Peyer's patch (tissue), 4 donors: ENCODE measurements around the gene EHBP1L1. TPM values are rescaled to one million over a fixed set of nuclear protein-coding genes. Genes with fewer than 3 reads are reported as not detected.
A peak's percentile ranks its signal among the peaks of the same experiment; 100 is the strongest.

ENCODE experiments used
- DNase-seq, 3 donors: peaks; one replicate each; pipeline ENCODE4 v3.0.0-alpha.2; 2017 to 2019
- H3K27ac ChIP-seq, 4 donors: fragments of 200-600 bp; sonication (generic); one replicate each; pipeline ENCODE4 v1.5.1; 2016 to 2019
- H3K27me3 ChIP-seq, 2 donors: fragments of 200-600 bp; sonication (generic); one replicate each; pipeline ENCODE4 v1.5.1; 2019
- H3K36me3 ChIP-seq, 3 donors: fragments of 200-600 bp; sonication (generic); one replicate each; pipeline ENCODE4 v1.5.1; 2016 to 2019
- H3K4me1 ChIP-seq, 4 donors: fragments of 200-600 bp; sonication (generic); one replicate each; pipeline ENCODE4 v1.5.1; 2016 to 2019
- H3K4me3 ChIP-seq, 4 donors: fragments of 200-600 bp; sonication (generic); 1 replicate in 3 of 4; 2 replicates in 1 of 4; pipeline ENCODE4 v1.5.1; 2016 to 2019; ENCODE audit warnings: mild to moderate bottlenecking in 1 of 4
- H3K9me3 ChIP-seq, 4 donors: fragments of 200-600 bp; sonication (generic); one replicate each; pipeline ENCODE4 v1.5.1; 2016 to 2019; ENCODE audit warnings: mild to moderate bottlenecking in 1 of 4
- CTCF ChIP-seq, 6 experiments: fragments of 450-650 bp in 4 of 6; fragments of 200-600 bp in 2 of 6; sonication (generic) in 1 of 6; IDR thresholded peaks; one replicate each; pipeline ENCODE4 v1.5.1; 2017 to 2019; ENCODE audit warnings: antibody characterized with exemption in 6 of 6, mild to moderate bottlenecking in 3 of 6, moderate library complexity in 1 of 6
- POLR2A ChIP-seq, 2 donors: fragments of 450-650 bp; IDR thresholded peaks; one replicate each; pipeline ENCODE4 v1.5.1; 2017; ENCODE audit warnings: antibody characterized with exemption in 2 of 2, mild to moderate bottlenecking in 2 of 2, moderate library complexity in 2 of 2
- total RNA-seq, 4 donors: library from RNA; depleted of rRNA; stranded (reverse); fragments of >200 nt; gene quantifications; one replicate each; pipeline ENCODE4 v1.1.0, GENCODE V29; 2016

EHBP1L1 gene
- total RNA-seq, 4 donors from 2014 or later, result 65.2 to 163 (median 121) TPM

- H3K4me3 ChIP-seq, result peak overlapping the region; percentile 45 to 83 (median 80)
- no peak for TF ChIP-seq POLR2A (IDR thresholded peaks at IDR 0.05)
- TF ChIP-seq CTCF (IDR thresholded peaks at IDR 0.05), result no peak
- peak overlapping the region; percentile 92 to 97 (median 96) for H3K27ac ChIP-seq
- peaks cover 5 to 53% (median 30%) of the 10 kb centered on the region in 4 donors for H3K4me1 ChIP-seq
- H3K36me3 ChIP-seq, result no peaks in the 10 kb centered on the region
- H3K9me3 ChIP-seq, result no peaks in the 10 kb centered on the region
- H3K27me3 ChIP-seq, result no peaks in the 10 kb centered on the region
- DNase-seq, result no peak
Observed at GRCh38 chr11:65569164-65569972, 6.5 kb upstream of the EHBP1L1 start.

GRCh38 chr11:65569973-65570918 is 5.6 kb upstream of the EHBP1L1 start, which contains the start of gene ZNRD2:
TSS of gene ZNRD2 (plus strand) at chr11:65570477. CDS start at chr11:65570492, 15 bp downstream.
- Histone ChIP-seq H3K4me1 (peaks cover 5 to 62% (median 33%) of the 10 kb centered on the region in 4 donors), H3K9me3 (no peaks in the 10 kb centered on the region), H3K27me3 (no peaks in the 10 kb centered on the region), H3K36me3 (no peaks in the 10 kb centered on the region), H3K4me3 (peak within 1 kb of the TSS; percentile 45 to 83 (median 80)), H3K27ac (peak within 1 kb of the TSS; percentile 92 to 97 (median 96))
- TF ChIP-seq CTCF (IDR thresholded peaks at IDR 0.05) (peak in 5 of 6 experiments; percentile 14 to 50 (median 44)), POLR2A (IDR thresholded peaks at IDR 0.05) (peak; percentile 66 to 74)
- DNase-seq, result peak; percentile 98 to 99 (median 99)

GRCh38 chr11:65571420-65571819 is 4.4 kb upstream of the EHBP1L1 start:
- DNase-seq, result no peak
- H3K4me3 ChIP-seq, result peak overlapping the region in 3 of 4 donors; percentile 77 to 83 (median 83)
- peak overlapping the region; percentile 90 to 97 (median 94) for H3K27ac ChIP-seq
- no peaks in the 10 kb centered on the region for H3K36me3 ChIP-seq
- peaks cover 5 to 62% (median 32%) of the 10 kb centered on the region in 4 donors for H3K4me1 ChIP-seq
- no peaks in the 10 kb centered on the region for H3K9me3 ChIP-seq
- H3K27me3 ChIP-seq, result no peaks in the 10 kb centered on the region
- TF ChIP-seq POLR2A (IDR thresholded peaks at IDR 0.05) (no peak), CTCF (IDR thresholded peaks at IDR 0.05) (no peak)

- Histone ChIP-seq H3K9me3 (no peaks in the 10 kb centered on the region), H3K27me3 (no peaks in the 10 kb centered on the region), H3K4me3 (peak overlapping the region; percentile 77 to 96 (median 87)), H3K27ac (peak overlapping the region; percentile 90 to 97 (median 94)), H3K4me1 (peaks cover 8 to 62% (median 35%) of the 10 kb centered on the region in 4 donors), H3K36me3 (no peaks in the 10 kb centered on the region)
- DNase-seq, result peak in 1 of 3 donors; percentile 68
- peak in 3 of 6 experiments; percentile 39 to 49 (median 46) for TF ChIP-seq CTCF (IDR thresholded peaks at IDR 0.05)
- TF ChIP-seq POLR2A (IDR thresholded peaks at IDR 0.05), result no peak
Observed at GRCh38 chr11:65571940-65572339, 3.9 kb upstream of the EHBP1L1 start.

GRCh38 chr11:65572356-65573051 is 3.3 kb upstream of the EHBP1L1 start, which contains the start of gene FAM89B:
TSS of gene FAM89B (plus strand) at chr11:65572538. CDS start at chr11:65572670, 132 bp downstream.
- Histone ChIP-seq H3K36me3 (no peaks in the 10 kb centered on the region), H3K9me3 (no peaks in the 10 kb centered on the region), H3K4me1 (peaks cover 8 to 68% (median 41%) of the 10 kb centered on the region in 4 donors), H3K27ac (peak within 1 kb of the TSS; percentile 90 to 97 (median 94)), H3K4me3 (peak within 1 kb of the TSS; percentile 77 to 96 (median 87)), H3K27me3 (no peaks in the 10 kb centered on the region)
- DNase-seq, result peak; percentile 95 to 97 (median 95)
- TF ChIP-seq CTCF (IDR thresholded peaks at IDR 0.05), result peak in 2 of 6 experiments; percentile 5 to 9
- TF ChIP-seq POLR2A (IDR thresholded peaks at IDR 0.05), result peak in 1 of 2 donors; percentile 74
